HUES48 (cell line): ENCODE measurements around the gene LYPD3.

Experiments used
- H3K27ac ChIP-seq: one replicate; pipeline ENCODE4 v1.7.0; 2013; ENCODE audit warnings: low read depth, low read length, inconsistent platforms
- H3K27me3 ChIP-seq: 2 replicates; pipeline ENCODE4 v1.6.1; 2013; ENCODE audit warnings: mild to moderate bottlenecking, low read length; ENCODE audit not compliant: control insufficient read depth, insufficient read depth
- H3K36me3 ChIP-seq: 2 replicates; pipeline ENCODE4 v1.6.1; 2013; ENCODE audit warnings: low read length; ENCODE audit not compliant: control insufficient read depth, insufficient read depth
- H3K4me1 ChIP-seq: 2 replicates; pipeline ENCODE4 v1.6.1; 2013; ENCODE audit warnings: mild to moderate bottlenecking, low read length; ENCODE audit not compliant: control insufficient read depth, insufficient read depth
- H3K4me3 ChIP-seq: 2 replicates; pipeline ENCODE4 v1.5.1; 2013; ENCODE audit warnings: mild to moderate bottlenecking, low read depth, low read length
- H3K9ac ChIP-seq: 2 replicates; pipeline ENCODE4 v1.6.1; 2013; ENCODE audit warnings: mild to moderate bottlenecking, low read depth, low read length, moderate library complexity
- H3K9me3 ChIP-seq: 2 replicates; pipeline ENCODE4 v1.6.1; 2013; ENCODE audit warnings: low read length; ENCODE audit not compliant: control insufficient read depth, insufficient read depth

LYPD3 gene

DNA sequence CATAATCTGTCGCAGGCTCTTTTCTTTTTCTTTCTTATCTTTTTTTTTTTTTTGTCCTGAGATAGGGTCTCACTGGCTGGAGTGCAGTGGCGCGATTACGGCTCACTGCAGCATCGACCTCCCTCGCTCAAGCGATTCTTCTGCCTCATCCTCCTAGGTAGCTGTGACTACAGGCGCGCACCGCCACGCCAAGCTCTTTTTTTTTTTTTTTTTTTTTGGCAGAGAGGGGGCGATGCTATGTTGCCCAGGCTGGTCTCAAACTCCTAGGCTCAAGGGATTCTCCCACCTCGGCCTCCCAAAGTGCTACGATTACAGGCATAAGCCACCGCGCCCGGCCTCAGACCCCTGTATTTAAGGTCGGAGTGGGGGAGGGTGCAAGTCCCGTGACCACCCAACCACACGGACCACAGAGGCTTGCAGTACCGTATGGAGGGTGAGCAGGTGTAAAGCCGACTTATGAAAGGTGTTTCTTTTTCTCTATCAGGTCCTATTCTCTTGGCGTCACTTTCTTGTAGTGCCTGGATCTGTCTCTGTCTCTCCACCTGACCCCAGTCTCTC lies 37.1 kb upstream of the LYPD3 start:
- Histone ChIP-seq H3K4me1 (no peaks in the 10 kb centered on the region; the same call in 1 of the 2 replicates), H3K27ac (no peak overlapping the region), H3K27me3 (peaks cover 14% of the 10 kb centered on the region), H3K4me3 (0 out of 2 replicates have a peak overlapping the region, but pooled peaks have one; percentile 53), H3K36me3 (no peaks in the 10 kb centered on the region), H3K9me3 (no peaks in the 10 kb centered on the region), H3K9ac (no peak overlapping the region)

- H3K4me3 ChIP-seq, result peak overlapping the region; percentile 53
Measured at GRCh38 chr19:43501661-43502418, 36.4 kb upstream of the LYPD3 start.

GRCh38 chr19:43499042-43499441 lies 33.6 kb upstream of the LYPD3 start:
- Histone ChIP-seq H3K4me3 (no peak overlapping the region), H3K27me3 (peaks cover 14% of the 10 kb centered on the region), H3K9ac (no peak overlapping the region), H3K36me3 (peaks cover 6% of the 10 kb centered on the region; the same call in 1 of the 2 replicates), H3K9me3 (no peaks in the 10 kb centered on the region), H3K27ac (no peak overlapping the region), H3K4me1 (no peaks in the 10 kb centered on the region)

More at GRCh38 chr19:43501661-43502418, 36.4 kb upstream of the LYPD3 start:
- no peaks in the 10 kb centered on the region for H3K9me3 ChIP-seq
- no peak overlapping the region for H3K9ac ChIP-seq
- no peaks in the 10 kb centered on the region; the same call in 1 of the 2 replicates for H3K4me1 ChIP-seq
- peaks cover 14% of the 10 kb centered on the region for H3K27me3 ChIP-seq
- no peak overlapping the region for H3K27ac ChIP-seq
- H3K36me3 ChIP-seq, result 0 out of 2 replicates have a peak, but pooled peaks cover 4% of the 10 kb centered on the region

GRCh38 chr19:43498233-43498842 lies 32.9 kb upstream of the LYPD3 start:
- Histone ChIP-seq H3K27ac (no peak overlapping the region), H3K36me3 (peaks cover 6% of the 10 kb centered on the region; the same call in 1 of the 2 replicates), H3K4me1 (no peaks in the 10 kb centered on the region), H3K27me3 (peaks cover 9% of the 10 kb centered on the region), H3K9me3 (no peaks in the 10 kb centered on the region), H3K9ac (no peak overlapping the region), H3K4me3 (no peak overlapping the region)

DNA sequence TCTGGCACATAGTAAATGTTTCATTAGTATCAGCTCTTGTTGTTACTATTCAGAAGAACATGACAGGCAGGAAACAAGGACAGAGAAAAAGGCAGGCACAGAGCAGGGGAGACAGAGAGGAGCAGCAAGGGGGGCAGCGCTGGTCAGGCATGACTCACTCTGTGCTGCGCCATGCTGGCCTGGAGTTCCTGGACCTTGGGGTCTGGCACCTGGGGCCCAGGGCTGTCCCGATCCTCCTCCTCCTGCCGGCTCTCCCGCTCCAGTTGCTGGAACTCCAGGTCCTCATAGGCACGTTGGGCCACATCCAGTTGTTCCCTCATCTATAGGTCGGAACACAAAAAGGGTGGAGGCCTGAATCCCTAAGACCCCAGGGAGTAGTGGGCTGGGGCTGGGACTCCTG lies 31.6 kb upstream of the LYPD3 start:
- no peaks in the 10 kb centered on the region for H3K9me3 ChIP-seq

GRCh38 chr19:43495082-43495481 lies 29.7 kb upstream of the LYPD3 start:
- Histone ChIP-seq H3K36me3 (peaks cover 6% of the 10 kb centered on the region; the same call in 1 of the 2 replicates), H3K9ac (no peak overlapping the region), H3K27me3 (no peaks in the 10 kb centered on the region), H3K4me3 (no peak overlapping the region), H3K4me1 (no peaks in the 10 kb centered on the region), H3K27ac (no peak overlapping the region), H3K9me3 (no peaks in the 10 kb centered on the region)

More for the DNA sequence above, 31.6 kb upstream of the LYPD3 start:
- Histone ChIP-seq H3K9ac (no peak overlapping the region), H3K4me3 (no peak overlapping the region), H3K36me3 (peaks cover 6% of the 10 kb centered on the region; the same call in 1 of the 2 replicates), H3K27me3 (no peaks in the 10 kb centered on the region), H3K4me1 (no peaks in the 10 kb centered on the region), H3K27ac (no peak overlapping the region)

DNA sequence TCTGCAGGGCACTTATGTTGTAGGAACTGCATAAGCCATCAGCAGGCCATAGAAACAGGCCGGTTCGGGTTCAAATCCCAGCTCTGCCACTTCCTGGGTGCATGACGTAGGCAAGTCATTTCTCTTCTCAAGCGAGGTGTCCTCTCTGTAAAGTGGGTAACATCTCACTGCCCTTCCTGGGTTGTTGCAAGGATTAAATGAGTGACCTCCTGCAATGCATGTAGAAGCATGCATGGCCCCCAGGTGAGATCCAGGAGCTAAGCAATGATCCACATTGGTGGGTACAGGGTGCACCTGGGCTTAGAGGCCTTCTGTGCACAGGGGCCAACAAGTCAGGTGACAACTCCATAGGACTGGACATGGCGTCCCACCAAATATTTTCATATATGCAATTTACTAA lies 25.4 kb upstream of the LYPD3 start:
- Histone ChIP-seq H3K36me3 (no peaks in the 10 kb centered on the region; the same call in 1 of the 2 replicates), H3K4me3 (no peak overlapping the region), H3K4me1 (no peaks in the 10 kb centered on the region), H3K27me3 (no peaks in the 10 kb centered on the region), H3K9ac (no peak overlapping the region), H3K27ac (no peak overlapping the region), H3K9me3 (no peaks in the 10 kb centered on the region)

GRCh38 chr19:43489979-43490599 lies 24.7 kb upstream of the LYPD3 start:
- H3K9me3 ChIP-seq, result no peaks in the 10 kb centered on the region
- H3K4me3 ChIP-seq, result no peak overlapping the region
- no peaks in the 10 kb centered on the region for H3K4me1 ChIP-seq
- H3K9ac ChIP-seq, result no peak overlapping the region
- H3K36me3 ChIP-seq, result no peaks in the 10 kb centered on the region; the same call in 1 of the 2 replicates
- no peak overlapping the region for H3K27ac ChIP-seq
- H3K27me3 ChIP-seq, result no peaks in the 10 kb centered on the region

- Histone ChIP-seq H3K4me1 (no peaks in the 10 kb centered on the region), H3K9ac (no peak overlapping the region), H3K27me3 (no peaks in the 10 kb centered on the region), H3K4me3 (no peak overlapping the region), H3K9me3 (no peaks in the 10 kb centered on the region), H3K36me3 (no peaks in the 10 kb centered on the region), H3K27ac (no peak overlapping the region)
Measured at GRCh38 chr19:43489310-43489709, 23.9 kb upstream of the LYPD3 start.

- Histone ChIP-seq H3K9me3 (no peaks in the 10 kb centered on the region), H3K4me1 (no peaks in the 10 kb centered on the region), H3K9ac (no peak overlapping the region), H3K4me3 (no peak overlapping the region), H3K36me3 (no peaks in the 10 kb centered on the region), H3K27me3 (no peaks in the 10 kb centered on the region), H3K27ac (no peak overlapping the region)
Measured at GRCh38 chr19:43488179-43488578, 22.8 kb upstream of the LYPD3 start.
